ENCODE measurements around the gene CRHR2.

Gene CRHR2

DNA sequence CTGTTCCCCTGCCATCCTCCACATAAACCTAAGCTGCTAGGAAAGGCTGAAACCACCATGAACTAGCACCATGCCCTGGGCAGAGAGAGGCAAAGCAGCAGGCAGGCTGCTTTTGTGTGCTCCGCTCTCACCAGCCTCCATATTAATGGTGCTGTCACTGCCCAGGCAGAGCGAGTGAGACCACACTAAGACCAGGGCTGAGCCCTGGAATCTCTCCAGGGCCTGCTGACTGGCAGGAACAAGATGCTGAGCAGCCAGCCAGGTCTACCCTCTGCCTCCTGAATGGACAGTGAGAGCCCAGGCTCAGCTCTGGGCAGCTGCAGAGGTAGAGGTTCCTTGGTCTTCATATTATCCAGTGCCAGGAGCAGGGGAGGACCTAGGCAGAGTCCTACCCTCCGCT, 1.6 kb upstream of the CRHR2 start:
- CTCF ChIA-PET: interaction anchor here (0.9 to 3.3 kb wide), 2 partner anchors 56 to 1092 kb away, joined by 3 to 18 read pairs; no protein-coding TSS in a partner anchor
- TF ChIP-seq SETDB1 (IDR thresholded peaks at IDR 0.05; ENCODE audit: insufficient read length, low read length) (no peak), GFI1B (tag by site-specific recombination; IDR thresholded peaks at IDR 0.05) (no peak), ZBTB1 (tag by site-specific recombination; IDR thresholded peaks at IDR 0.05) (no peak), ZNF426 (tag by site-specific recombination; IDR thresholded peaks at IDR 0.05) (no peak)
- TF ChIP-seq, protein P1, sequence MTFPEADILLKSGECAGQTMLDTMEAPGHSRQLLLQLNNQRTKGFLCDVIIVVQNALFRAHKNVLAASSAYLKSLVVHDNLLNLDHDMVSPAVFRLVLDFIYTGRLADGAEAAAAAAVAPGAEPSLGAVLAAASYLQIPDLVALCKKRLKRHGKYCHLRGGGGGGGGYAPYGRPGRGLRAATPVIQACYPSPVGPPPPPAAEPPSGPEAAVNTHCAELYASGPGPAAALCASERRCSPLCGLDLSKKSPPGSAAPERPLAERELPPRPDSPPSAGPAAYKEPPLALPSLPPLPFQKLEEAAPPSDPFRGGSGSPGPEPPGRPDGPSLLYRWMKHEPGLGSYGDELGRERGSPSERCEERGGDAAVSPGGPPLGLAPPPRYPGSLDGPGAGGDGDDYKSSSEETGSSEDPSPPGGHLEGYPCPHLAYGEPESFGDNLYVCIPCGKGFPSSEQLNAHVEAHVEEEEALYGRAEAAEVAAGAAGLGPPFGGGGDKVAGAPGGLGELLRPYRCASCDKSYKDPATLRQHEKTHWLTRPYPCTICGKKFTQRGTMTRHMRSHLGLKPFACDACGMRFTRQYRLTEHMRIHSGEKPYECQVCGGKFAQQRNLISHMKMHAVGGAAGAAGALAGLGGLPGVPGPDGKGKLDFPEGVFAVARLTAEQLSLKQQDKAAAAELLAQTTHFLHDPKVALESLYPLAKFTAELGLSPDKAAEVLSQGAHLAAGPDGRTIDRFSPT (tag by site-specific recombination; IDR thresholded peaks at IDR 0.05): no peak
- no peaks in the 10 kb centered on the region for H3K9me3 ChIP-seq (ENCODE audit: control insufficient read depth, insufficient read depth, low read depth, low read length)
- no peak overlapping the region for H3K27ac ChIP-seq (ENCODE audit: extremely low read depth, low read depth, low read length)
- POLR2A ChIA-PET: no interaction called here
- H3K36me3 ChIP-seq (ENCODE audit: control insufficient read depth in 2 of 2, insufficient read depth in 1 of 2, low read length in 2 of 2): no peaks in the 10 kb centered on the region
- no peak overlapping the region for H3K4me3 ChIP-seq (ENCODE audit: low read depth, low read length)
- H3K4me1 ChIP-seq (ENCODE audit: control insufficient read depth, insufficient read depth, low read length): no peaks in the 10 kb centered on the region

DNA sequence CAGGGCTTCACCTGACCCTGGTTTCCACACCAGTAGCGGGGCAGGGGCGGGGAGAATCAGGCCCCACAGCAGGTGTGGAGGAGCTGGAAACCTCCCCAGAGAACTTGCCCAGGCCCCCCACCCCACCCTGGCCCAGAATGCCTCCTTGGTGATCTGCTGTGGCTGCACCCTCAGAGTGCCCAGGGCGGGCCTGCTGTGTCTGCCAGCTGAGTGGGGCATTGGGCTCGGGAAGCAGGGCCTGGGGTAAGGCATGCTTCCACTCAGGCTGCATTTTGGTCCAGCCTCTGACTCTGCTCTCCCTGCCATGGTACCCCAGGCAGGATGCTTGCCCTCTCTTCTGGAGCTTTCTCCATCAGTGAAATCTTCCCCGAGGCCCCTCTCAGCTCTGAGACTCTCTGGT, 1.1 kb upstream of the CRHR2 start:
- Histone ChIP-seq H3K4me3 (ENCODE audit: low read depth, low read length) (no peak overlapping the region), H3K27ac (ENCODE audit: extremely low read depth, low read depth, low read length) (no peak overlapping the region), H3K9me3 (ENCODE audit: control insufficient read depth, insufficient read depth, low read depth, low read length) (no peaks in the 10 kb centered on the region), H3K4me1 (ENCODE audit: control insufficient read depth, insufficient read depth, low read length) (no peaks in the 10 kb centered on the region), H3K36me3 (ENCODE audit: control insufficient read depth in 2 of 2, insufficient read depth in 1 of 2, low read length in 2 of 2) (no peaks in the 10 kb centered on the region)
- CTCF ChIA-PET: interaction anchor here (0.8 to 3.3 kb wide), 4 partner anchors 10 to 1092 kb away, joined by 3 to 18 read pairs (median 4); no protein-coding TSS in a partner anchor
- no peak for TF ChIP-seq ZEB2 (tag by site-specific recombination; IDR thresholded peaks at IDR 0.05)
- TF ChIP-seq ZFHX2 (tag by site-specific recombination; conservative IDR thresholded peaks at IDR 0.05): no peak
- TF ChIP-seq, protein P2, sequence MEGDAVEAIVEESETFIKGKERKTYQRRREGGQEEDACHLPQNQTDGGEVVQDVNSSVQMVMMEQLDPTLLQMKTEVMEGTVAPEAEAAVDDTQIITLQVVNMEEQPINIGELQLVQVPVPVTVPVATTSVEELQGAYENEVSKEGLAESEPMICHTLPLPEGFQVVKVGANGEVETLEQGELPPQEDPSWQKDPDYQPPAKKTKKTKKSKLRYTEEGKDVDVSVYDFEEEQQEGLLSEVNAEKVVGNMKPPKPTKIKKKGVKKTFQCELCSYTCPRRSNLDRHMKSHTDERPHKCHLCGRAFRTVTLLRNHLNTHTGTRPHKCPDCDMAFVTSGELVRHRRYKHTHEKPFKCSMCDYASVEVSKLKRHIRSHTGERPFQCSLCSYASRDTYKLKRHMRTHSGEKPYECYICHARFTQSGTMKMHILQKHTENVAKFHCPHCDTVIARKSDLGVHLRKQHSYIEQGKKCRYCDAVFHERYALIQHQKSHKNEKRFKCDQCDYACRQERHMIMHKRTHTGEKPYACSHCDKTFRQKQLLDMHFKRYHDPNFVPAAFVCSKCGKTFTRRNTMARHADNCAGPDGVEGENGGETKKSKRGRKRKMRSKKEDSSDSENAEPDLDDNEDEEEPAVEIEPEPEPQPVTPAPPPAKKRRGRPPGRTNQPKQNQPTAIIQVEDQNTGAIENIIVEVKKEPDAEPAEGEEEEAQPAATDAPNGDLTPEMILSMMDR (tag by site-specific recombination; IDR thresholded peaks at IDR 0.05): no peak
- TF ChIP-seq ZNF776 (tag by site-specific recombination; IDR thresholded peaks at IDR 0.05; ENCODE audit: borderline replicate concordance): no peak
- no peak for TF ChIP-seq SALL2 (tag by site-specific recombination; IDR thresholded peaks at IDR 0.05; ENCODE audit: borderline replicate concordance)
- TF ChIP-seq ZNF132 (tag by site-specific recombination; IDR thresholded peaks at IDR 0.05; ENCODE audit: borderline replicate concordance): no peak
- TF ChIP-seq, protein P3, sequence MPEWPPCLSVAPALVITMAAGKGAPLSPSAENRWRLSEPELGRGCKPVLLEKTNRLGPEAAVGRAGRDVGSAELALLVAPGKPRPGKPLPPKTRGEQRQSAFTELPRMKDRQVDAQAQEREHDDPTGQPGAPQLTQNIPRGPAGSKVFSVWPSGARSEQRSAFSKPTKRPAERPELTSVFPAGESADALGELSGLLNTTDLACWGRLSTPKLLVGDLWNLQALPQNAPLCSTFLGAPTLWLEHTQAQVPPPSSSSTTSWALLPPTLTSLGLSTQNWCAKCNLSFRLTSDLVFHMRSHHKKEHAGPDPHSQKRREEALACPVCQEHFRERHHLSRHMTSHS (tag by site-specific recombination; IDR thresholded peaks at IDR 0.05): no peak
- TF ChIP-seq YY1 (tag by site-specific recombination; IDR thresholded peaks at IDR 0.05): no peak
- POLR2A ChIA-PET: no interaction called here

DNA sequence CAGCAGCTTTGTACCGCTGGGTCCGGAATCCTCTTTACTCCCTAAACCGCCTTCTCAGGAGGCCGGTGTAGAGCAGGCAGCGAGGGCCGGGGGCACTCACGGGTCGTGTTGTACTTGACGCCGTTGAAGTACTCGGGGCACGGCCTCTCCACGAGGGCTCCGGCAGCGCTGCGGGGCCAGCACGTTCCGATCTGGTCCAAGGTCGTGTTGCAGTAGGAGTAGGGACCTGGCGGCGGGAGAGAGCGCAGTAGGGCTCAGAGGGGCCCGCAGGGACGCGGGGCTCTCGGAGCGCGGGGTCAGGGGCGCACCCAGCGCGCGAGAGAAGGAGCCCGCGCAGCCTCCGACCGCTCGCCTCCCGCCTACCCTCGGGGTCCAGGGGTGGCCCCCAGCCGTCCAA, 443 bp downstream of the CRHR2 start:
- no peaks in the 10 kb centered on the region for H3K36me3 ChIP-seq (ENCODE audit: control insufficient read depth in 2 of 2, insufficient read depth in 1 of 2, low read length in 2 of 2)
- ChIA-PET POLR2A (no interaction called here), CTCF (interaction anchor here (1.0 to 3.3 kb wide), 4 partner anchors 10 to 58 kb away, joined by 3 to 18 read pairs (median 4); no protein-coding TSS in a partner anchor)
- H3K4me1 ChIP-seq (ENCODE audit: control insufficient read depth, insufficient read depth, low read length): no peaks in the 10 kb centered on the region
- no peak overlapping the region for H3K27ac ChIP-seq (ENCODE audit: extremely low read depth, low read depth, low read length)
- H3K9me3 ChIP-seq (ENCODE audit: control insufficient read depth, insufficient read depth, low read depth, low read length): no peaks in the 10 kb centered on the region
- H3K4me3 ChIP-seq (ENCODE audit: low read depth, low read length): peak overlapping the region; percentile 35
- TF ChIP-seq ZNF555 (tag by site-specific recombination; conservative IDR thresholded peaks at IDR 0.05) (no peak), ZNF530 (tag by site-specific recombination; IDR thresholded peaks at IDR 0.05; ENCODE audit: low read depth) (no peak), ZNF266 (tag by site-specific recombination; IDR thresholded peaks at IDR 0.05; ENCODE audit: low read depth) (no peak), ZBTB48 (tag by site-specific recombination; IDR thresholded peaks at IDR 0.05) (peak; percentile 54; the same call in 1 of the 2 replicates), ZIC2 (tag by site-specific recombination; IDR thresholded peaks at IDR 0.05) (peak; percentile 26; the same call in 1 of the 2 replicates), WT1 (tag by site-specific recombination; IDR thresholded peaks at IDR 0.05) (no peak), TRIM28 (IDR thresholded peaks at IDR 0.05; ENCODE audit: borderline replicate concordance, low read length) (no peak), ZNF600 (tag by site-specific recombination; IDR thresholded peaks at IDR 0.05) (0 out of 2 replicates have a peak, but pooled peaks have one; percentile 14), MYNN (tag by site-specific recombination; IDR thresholded peaks at IDR 0.05; ENCODE audit: borderline replicate concordance) (no peak), ZNF792 (tag by site-specific recombination; IDR thresholded peaks at IDR 0.05) (no peak), ZNF558 (tag by site-specific recombination; IDR thresholded peaks at IDR 0.05) (no peak), ZXDB (tag by site-specific recombination; IDR thresholded peaks at IDR 0.05) (0 out of 2 replicates have a peak, but pooled peaks have one; percentile 12)
- TF ChIP-seq, protein P4, sequence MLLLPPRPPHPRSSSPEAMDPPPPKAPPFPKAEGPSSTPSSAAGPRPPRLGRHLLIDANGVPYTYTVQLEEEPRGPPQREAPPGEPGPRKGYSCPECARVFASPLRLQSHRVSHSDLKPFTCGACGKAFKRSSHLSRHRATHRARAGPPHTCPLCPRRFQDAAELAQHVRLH (tag by site-specific recombination; IDR thresholded peaks at IDR 0.05): no peak
- TF ChIP-seq, protein P5, sequence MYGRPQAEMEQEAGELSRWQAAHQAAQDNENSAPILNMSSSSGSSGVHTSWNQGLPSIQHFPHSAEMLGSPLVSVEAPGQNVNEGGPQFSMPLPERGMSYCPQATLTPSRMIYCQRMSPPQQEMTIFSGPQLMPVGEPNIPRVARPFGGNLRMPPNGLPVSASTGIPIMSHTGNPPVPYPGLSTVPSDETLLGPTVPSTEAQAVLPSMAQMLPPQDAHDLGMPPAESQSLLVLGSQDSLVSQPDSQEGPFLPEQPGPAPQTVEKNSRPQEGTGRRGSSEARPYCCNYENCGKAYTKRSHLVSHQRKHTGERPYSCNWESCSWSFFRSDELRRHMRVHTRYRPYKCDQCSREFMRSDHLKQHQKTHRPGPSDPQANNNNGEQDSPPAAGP (tag by site-specific recombination; IDR thresholded peaks at IDR 0.05): no peak

All from HEK293 (cell line).